Measurements from ENCODE around the gene WDHD1. TPM values are rescaled to one million over a fixed set of nuclear protein-coding genes. Genes with fewer than 3 reads are reported as not detected.
"Not testable (repeated sequence)": the region's sequence is repeated elsewhere in the genome, so short reads cannot be mapped to it uniquely, and the experiment has no call there.

Gene WDHD1
- total RNA-seq, 1 experiment from 2014 or later, result 6.3 TPM

DNA sequence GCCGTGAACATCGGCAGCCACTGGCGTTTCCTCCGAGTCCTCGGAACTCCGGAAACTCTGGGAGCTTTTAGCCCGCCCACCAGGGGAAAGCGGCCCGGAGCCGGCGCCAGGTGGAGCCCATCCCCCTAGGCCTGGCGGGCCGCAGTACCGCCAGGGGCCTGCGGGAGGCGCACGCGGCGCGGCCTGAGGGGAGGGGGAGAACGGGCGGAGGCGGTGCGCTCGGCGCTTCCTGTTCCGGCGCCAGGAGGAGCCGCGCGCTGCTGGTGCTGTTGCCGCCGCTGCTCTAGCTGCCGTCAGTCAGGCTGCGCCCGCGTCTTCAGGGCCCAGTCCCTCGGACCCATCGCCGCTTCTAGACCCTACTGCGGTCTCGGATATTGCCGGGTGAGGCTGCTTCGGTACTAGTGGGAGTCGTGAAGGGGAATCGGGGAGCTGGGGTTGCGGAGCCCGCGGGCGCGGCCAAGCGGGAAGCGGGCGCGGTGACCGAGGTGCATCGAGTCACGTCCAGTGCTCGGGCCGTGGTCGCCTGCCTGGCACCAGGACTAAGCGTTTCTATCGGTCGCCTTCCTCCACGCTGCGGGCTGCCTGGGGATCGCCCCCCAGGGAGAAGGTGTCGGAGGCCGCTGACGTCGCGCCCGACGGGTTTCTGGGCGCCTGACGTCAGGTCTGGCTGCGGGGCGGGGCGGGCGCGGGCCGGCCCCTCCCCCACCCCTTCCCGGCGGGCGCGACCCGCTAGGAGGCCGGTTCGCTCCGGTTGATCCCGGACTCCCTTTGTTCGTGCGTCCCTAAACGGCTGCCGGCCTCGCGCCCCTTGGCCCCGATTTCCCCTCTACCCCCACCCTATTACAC lies 24.7 kb upstream of the WDHD1 start, which contains the start of gene MAPK1IP1L:
Gene MAPK1IP1L (plus strand): TSS at position 225 of the 846 bp plus-strand sequence. CDS start 10,037 bp downstream, outside the sequence.
- peak; percentile 96 for DNase-seq (ENCODE audit: low read depth)
- in situ Hi-C loops (cut with HindIII; ENCODE audit: low pct_unique_long_range_greater_than_20kb, low sequenced_read_pairs), result no loop called here

DNA sequence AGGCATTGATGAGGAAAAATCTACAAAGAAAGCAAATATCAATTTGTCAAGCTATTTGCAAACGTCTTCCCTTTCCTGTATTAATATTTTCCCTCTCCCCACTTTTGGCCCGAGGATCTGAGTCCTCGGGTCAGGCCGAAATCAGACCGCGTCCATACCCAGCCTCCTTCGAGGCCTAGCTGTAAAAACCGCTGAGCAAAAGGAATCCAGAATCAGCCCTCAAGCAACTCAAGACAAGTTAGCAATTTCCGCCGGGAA lies 24.2 kb upstream of the WDHD1 start:
- in situ Hi-C loops (cut with HindIII; ENCODE audit: low pct_unique_long_range_greater_than_20kb, low sequenced_read_pairs), result no loop called here
- DNase-seq (ENCODE audit: low read depth), result no peak

DNA sequence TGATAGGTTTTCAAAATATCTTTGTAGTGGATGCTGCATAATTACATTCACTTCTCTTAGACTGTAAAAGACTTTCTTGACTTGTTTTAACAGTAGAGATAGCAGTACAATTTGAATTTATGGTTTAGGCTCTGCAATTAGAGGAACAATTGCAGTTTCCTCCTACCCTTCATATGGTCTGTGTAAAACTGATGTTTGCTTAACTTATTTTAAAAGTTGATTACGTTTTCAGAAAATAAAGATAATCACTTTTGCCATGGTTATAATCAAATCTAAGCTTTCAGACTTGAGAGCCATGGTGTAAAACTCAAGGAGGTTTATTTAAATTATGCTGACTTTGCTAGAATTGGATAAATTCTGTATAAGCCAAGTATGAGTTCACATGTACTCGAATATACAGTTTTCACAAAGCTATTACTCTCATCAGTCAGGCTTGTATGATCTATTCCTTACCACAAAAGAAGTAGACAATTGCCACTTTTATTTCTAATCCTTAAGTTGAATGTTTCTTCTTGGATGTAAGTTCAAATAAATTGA lies 22.1 kb upstream of the WDHD1 start:
- DNase-seq (ENCODE audit: low read depth), result no peak
- in situ Hi-C loops (cut with HindIII; ENCODE audit: low pct_unique_long_range_greater_than_20kb, low sequenced_read_pairs), result no loop called here

DNA sequence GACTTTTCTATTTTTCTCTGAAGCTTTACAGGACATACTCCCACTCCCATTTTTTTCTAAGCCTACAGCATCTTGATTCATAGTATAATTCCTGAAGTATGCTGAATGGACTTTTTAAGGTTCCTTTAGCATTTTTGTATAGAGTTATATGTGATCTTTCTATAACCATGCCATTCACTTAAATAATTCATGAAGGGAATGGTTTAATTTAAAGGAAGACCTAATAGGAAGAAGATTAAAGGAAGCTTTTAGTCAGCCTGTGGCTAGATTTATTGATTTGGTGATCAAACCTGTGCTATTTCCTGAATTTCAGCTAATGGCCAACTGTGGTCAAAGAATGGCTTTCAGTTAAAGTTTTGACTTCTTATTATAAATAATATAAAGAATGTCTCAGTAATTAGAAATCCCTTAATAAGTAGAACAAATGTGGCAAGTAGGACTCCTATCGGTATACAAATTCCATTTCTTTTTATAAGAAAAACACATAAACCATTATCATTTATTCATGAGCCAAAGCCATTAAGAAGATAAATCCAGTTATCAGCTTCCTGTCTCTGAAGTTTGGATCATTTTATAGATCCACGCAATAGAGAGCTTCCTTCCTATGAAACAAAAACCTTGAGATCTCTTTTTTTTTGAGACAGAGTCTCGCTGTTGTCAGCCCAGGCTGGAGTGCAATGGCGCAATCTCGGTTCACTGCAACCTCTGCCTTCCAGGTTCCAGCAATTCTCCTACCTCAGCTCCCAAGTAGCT lies 20.6 kb upstream of the WDHD1 start:
- DNase-seq (ENCODE audit: low read depth), result no peak
- in situ Hi-C loops (cut with HindIII; ENCODE audit: low pct_unique_long_range_greater_than_20kb, low sequenced_read_pairs), result no loop called here

DNA sequence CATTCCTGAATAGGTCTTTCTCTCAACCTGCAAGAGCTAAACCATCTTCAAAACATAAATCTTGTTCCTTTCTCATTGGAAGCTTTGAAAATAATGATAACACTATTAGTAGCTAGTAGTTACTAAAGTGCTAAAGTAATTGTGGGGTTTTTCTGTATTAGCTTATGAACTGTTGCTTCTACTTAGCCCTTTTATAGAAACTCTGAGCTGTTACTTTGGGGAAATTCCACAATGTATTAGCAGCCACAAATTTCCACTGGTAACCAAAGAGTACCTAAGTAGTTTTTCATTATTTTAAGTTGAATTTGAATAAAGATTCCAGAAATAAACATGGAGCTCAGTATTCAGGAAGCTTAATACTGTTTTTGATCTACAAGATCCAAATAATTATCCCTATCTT lies 18.2 kb upstream of the WDHD1 start:
- in situ Hi-C loops (cut with HindIII; ENCODE audit: low pct_unique_long_range_greater_than_20kb, low sequenced_read_pairs), result no loop called here
- no peak for DNase-seq (ENCODE audit: low read depth)

DNA sequence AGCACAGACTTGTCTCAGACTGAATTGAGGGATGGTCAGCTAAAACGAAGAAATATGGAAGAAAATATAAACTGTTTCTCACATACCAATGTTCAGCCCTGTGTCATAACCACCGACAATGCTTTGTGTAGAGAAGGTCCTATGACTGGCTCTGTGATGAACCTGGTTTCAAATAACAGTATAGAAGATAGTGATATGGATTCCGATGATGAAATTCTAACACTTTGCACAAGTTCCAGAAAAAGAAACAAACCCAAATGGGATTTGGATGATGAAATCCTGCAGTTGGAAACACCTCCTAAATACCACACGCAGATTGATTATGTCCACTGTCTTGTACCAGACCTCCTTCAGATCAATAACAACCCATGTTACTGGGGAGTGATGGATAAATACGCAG lies 16.6 kb upstream of the WDHD1 start:
- in situ Hi-C loops (cut with HindIII; ENCODE audit: low pct_unique_long_range_greater_than_20kb, low sequenced_read_pairs), result no loop called here
- DNase-seq (ENCODE audit: low read depth), result no peak

DNA sequence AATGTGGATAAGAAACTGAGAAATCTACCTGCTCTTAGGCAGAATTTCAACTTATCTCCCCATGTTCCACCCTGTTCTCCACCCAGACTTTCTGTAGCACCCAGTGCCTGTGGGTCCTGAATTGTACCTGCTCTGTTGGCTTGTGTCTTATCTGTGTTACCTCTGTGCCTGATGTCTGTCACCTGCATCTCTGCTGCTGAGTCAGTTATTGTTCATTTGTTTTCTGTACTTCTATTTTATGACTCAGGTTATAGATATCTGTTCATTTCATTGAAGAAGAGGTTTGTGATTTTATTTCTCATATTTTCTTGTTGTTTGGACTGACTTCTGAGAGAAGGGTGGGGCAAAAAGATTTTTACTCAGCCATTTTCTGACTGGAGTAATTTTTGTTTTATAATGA lies 11.8 kb upstream of the WDHD1 start:
- DNase-seq (ENCODE audit: low read depth), result no peak
- in situ Hi-C loops (cut with HindIII; ENCODE audit: low pct_unique_long_range_greater_than_20kb, low sequenced_read_pairs), result no loop called here

DNA sequence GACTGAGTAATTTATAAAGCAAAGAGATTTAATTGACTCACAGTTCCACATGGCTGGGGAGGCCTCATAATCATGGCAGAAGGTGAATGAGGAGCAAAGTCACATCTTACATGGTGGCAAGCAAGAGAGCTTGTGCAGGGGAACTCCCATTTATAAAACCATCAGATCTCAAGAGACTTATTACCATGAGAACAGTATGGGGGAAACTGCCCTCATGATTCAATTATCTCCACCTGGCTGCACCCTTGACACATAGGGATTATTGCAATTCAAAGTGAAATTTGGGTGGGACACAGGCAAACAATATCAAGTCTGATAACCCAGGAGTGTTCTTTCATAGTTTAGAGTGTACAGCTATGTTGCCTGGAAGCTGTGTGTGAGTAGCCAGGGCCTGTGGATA lies 11.1 kb upstream of the WDHD1 start:
- in situ Hi-C loops (cut with HindIII; ENCODE audit: low pct_unique_long_range_greater_than_20kb, low sequenced_read_pairs), result not testable (repeated sequence)

DNA sequence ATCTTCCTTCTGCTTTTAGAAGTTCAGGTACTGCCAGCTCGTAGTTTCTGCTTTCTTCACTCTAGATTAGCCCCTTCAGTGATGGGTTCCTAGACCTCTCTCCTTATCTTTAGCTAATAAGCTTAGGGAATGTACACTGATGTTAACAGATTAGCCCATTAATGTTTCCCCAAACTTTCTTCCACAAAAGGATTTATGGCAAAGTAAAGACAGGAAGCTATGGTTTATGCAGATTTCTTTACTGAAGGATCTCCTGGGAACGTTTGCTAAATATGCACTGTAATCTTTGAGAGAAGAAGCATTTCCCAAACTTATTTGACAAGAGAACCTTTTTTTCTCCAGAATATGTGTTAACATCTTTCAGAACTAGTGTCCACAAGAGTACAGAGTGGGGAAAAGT lies 4.3 kb upstream of the WDHD1 start:
- DNase-seq (ENCODE audit: low read depth), result no peak
- in situ Hi-C loops (cut with HindIII; ENCODE audit: low pct_unique_long_range_greater_than_20kb, low sequenced_read_pairs), result no loop called here

More for the DNA sequence above, 11.1 kb upstream of the WDHD1 start:
- not testable (repeated sequence) for DNase-seq (ENCODE audit: low read depth)

DNA sequence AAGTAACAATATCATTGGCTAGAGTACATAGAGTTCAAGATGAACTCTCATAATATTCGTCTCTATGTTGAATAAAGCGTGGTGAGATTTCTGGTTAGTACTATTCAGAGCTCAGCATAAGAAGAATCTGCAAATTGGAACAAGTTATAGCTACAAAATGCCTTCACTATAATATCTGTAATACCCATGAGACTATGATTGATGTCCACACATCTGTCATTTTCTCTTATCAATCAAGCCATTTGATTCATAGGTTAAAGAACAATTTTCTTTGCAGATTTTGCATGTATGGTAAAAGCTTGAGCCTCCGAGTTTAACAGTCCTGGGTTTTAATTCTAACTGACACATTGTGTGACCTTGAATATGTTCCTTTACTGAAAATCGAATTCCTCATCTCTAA lies 1.6 kb upstream of the WDHD1 start:
- in situ Hi-C loops (cut with HindIII; ENCODE audit: low pct_unique_long_range_greater_than_20kb, low sequenced_read_pairs), result no loop called here
- DNase-seq (ENCODE audit: low read depth), result no peak

DNA sequence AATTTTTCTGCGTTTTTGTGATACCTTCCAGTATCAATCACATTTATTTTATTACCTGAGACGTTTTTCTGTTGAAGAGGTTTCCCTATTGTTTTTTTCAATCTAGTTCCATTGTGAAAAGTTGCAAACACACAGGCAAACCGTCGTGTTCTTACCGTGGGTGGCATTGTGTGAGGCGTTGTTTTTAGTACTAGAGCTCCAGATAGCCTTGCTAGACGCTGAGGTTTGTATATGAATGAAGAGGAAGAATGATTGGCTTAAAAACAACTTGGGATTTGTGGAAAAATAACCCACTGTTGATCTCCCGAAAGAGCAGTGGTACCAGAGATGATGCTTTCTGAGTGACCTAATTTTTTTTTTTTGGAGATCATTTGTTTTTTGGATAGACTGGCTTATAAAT lies 1.2 kb upstream of the WDHD1 start:
- no peak for DNase-seq (ENCODE audit: low read depth)

DNA sequence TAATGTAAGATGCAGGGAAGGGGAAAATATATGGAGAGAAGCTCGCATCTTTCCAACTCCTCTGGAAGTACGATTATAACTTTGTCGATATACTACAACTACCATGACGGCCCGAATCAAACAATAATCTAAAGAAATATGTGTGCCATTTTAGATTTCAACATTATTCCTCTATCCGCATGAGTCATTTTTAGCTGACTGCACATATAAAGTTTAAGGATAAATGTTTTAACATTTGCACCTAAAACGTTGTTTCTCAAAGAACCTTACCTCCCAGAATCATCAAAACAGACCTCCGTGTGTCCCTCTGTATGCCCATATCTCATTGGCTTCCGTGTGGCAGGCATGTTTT lies 482 bp downstream of the WDHD1 start:
- in situ Hi-C loops (cut with HindIII; ENCODE audit: low pct_unique_long_range_greater_than_20kb, low sequenced_read_pairs), result no loop called here
- no peak for DNase-seq (ENCODE audit: low read depth)

More for the DNA sequence above, 1.2 kb upstream of the WDHD1 start:
- in situ Hi-C loops (cut with HindIII; ENCODE audit: low pct_unique_long_range_greater_than_20kb, low sequenced_read_pairs), result no loop called here

DNA sequence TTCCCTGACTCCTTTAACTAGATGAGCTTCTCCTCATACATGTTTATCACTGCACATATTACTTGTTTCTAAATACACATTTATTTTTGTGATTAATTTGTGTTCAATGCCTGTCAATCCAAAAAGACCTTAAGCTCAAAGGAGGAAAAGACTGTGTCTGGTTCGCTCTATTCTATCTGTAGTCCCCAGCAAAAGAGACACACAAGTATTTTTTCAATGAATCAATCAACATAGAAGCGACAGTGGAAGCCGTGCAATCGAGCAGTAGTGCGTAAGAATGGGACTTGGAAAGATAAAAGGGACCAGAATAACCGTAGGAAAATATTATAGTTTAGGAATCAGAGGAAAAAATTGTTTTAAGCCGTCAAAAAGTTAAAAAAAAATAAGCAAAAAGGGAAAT lies 951 bp downstream of the WDHD1 start:
- in situ Hi-C loops (cut with HindIII; ENCODE audit: low pct_unique_long_range_greater_than_20kb, low sequenced_read_pairs), result no loop called here
- no peak for DNase-seq (ENCODE audit: low read depth)

DNA sequence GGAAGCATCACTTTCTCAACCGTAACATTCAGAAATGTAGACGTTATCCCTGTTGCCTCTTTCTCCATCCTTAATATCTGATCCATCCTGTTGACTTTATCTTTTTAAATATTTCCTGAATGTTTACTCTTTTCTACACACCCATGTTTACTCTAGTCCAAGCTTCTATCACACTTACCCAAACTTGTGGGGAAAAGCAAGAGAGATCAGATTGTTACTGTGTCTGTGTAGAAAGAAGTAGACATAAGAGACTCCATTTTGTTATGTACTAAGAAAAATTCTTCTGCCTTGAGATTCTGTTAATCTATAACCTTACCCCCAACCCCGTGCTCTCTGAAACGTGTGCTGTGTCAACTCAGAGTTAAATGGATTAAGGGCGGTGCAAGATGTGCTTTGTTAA lies 2.5 kb downstream of the WDHD1 start:
- in situ Hi-C loops (cut with HindIII; ENCODE audit: low pct_unique_long_range_greater_than_20kb, low sequenced_read_pairs), result not testable (repeated sequence)

DNA sequence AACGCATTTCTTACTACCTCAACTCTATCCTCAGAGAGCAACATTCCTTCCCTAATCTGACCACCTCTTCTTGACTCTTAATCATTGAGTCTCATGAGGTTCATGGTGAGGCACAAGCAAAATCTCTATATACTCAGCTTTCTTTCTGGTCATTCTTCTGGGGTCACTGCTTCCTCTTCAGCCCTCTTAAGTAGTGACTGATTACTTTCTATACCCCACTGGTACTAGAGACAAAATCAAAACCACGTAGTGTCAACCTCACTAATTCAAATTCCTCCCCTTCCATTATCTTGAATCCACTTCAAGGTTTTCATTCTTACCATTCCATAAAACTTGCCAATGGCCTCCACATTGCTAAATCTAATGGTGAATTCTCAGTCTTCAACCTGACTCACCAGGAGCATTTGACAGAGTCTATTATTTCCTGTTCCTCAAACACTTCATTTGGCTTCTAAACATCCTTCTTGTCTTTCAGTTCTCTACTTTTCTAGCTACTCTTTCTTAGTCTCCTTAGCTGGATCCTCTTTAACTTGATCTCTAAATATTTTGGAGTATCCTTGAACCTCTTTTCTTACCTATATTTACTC lies 6.8 kb downstream of the WDHD1 start:
- in situ Hi-C loops (cut with HindIII; ENCODE audit: low pct_unique_long_range_greater_than_20kb, low sequenced_read_pairs), result no loop called here
- DNase-seq (ENCODE audit: low read depth), result no peak

More for the DNA sequence above, 2.5 kb downstream of the WDHD1 start:
- not testable (repeated sequence) for DNase-seq (ENCODE audit: low read depth)

DNA sequence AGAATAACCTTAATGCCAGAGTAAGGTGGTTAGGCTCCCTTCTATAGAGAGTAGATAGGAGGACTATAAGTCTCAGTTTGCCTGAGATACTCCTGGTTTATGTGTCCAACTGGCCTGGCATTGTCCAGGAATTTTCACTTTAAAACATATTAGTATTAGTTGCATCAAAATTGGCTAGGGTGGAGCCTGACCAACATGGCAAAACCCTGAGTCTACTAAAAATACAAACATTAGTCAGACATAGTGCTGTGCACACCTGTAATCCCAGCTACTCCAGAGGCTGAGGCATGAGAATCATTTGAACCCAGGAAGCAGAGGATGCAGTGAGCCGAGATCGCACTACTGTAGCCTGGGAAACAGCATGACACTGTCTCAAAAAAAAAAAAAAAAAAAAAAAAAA lies 11.9 kb downstream of the WDHD1 start:
- no peak for DNase-seq (ENCODE audit: low read depth)
- in situ Hi-C loops (cut with HindIII; ENCODE audit: low pct_unique_long_range_greater_than_20kb, low sequenced_read_pairs), result no loop called here

DNA sequence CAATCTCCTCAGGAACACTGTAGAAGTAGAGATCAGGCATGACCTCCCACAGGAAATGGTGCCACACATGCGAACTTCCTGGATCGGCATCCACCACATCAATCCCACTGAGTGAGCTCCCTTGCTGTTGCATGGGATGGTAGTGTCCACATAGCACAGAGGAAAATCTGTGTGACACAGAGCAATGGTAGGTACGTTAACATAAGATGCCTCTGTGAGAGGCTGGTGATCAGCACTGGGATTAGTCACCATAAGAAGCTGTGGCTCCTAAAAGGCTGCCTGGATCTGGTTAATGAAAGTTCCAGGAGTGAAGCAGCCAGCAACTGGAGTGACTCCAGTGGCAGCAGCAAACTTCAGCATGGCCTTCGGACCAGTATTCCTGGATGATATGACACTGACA lies 21.8 kb downstream of the WDHD1 start:
- in situ Hi-C loops (cut with HindIII; ENCODE audit: low pct_unique_long_range_greater_than_20kb, low sequenced_read_pairs), result no loop called here
- no peak for DNase-seq (ENCODE audit: low read depth)

DNA sequence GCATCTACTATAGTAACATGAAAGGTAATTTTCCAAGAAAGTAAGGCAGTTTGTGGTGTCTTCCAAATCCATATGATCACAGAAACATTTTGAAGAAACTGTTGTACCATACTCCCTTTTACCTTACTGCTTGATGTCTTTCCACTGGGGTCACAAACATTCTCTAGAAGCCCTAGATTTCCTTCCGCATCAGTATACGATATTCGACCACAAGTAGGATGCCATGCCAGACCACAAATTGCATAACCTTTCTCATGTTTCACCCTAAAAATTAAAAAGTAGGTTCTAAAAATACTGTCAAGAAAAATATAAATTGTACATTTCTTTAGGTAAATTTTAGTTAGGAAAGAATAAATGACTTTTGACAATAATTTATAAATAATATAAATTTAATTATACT lies 26.5 kb downstream of the WDHD1 start:
- DNase-seq (ENCODE audit: low read depth), result no peak
- in situ Hi-C loops (cut with HindIII; ENCODE audit: low pct_unique_long_range_greater_than_20kb, low sequenced_read_pairs), result no loop called here

DNA sequence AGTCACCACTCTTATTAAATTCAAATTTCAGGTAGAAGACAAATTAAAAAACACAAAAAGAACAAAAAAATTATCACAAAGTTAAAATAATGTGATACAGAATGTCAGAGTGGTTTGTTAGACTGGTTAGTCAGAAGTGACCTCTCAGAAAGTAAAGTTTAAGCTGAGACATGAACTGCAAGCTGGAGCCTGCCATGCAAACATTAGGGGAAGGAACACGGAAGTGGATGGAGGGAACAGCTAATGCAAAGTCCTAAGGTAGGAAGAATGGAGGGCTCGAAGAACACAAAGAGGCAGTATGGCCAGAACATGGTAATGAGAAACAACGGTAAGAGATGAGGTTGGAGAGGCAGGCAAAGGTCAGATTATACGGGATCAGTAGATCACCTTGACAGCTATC lies 41.7 kb downstream of the WDHD1 start:
- no peak for DNase-seq (ENCODE audit: low read depth)
- in situ Hi-C loops (cut with HindIII; ENCODE audit: low pct_unique_long_range_greater_than_20kb, low sequenced_read_pairs), result no loop called here
